HepG2 (cell line): ENCODE results near the gene TMEM269. TPM values are rescaled to one million over a fixed set of nuclear protein-coding genes. Genes with fewer than 3 reads are reported as not detected.

Source experiments
- ATF7 ChIP-seq, 2 experiments: fragments of 450-650 bp in 1 of 2; sonication (generic) in 1 of 2; formaldehyde crosslinking in 1 of 2; IDR thresholded peaks; 2 replicates each; pipeline versions ENCODE4 v1.4.0 to v1.6.1; 2016 to 2020; ENCODE audit warnings: antibody characterized with exemption in 1 of 2, mild to moderate bottlenecking in 1 of 2, missing genetic modification reagents in 1 of 2
- CBX1 ChIP-seq: IDR thresholded peaks from one replicate; pipeline ENCODE4 v1.6.1; 2016; ENCODE audit warnings: antibody characterized with exemption, low read depth
- FOXP4 ChIP-seq: sonication (generic); formaldehyde crosslinking; IDR thresholded peaks from 2 replicates; pipeline ENCODE4 v1.4.0; 2020; ENCODE audit warnings: missing genetic modification reagents
- HMGXB3 ChIP-seq: sonication (generic); formaldehyde crosslinking; IDR thresholded peaks from 2 replicates; pipeline ENCODE4 v1.4.0; 2020; ENCODE audit warnings: missing genetic modification reagents, borderline replicate concordance
- JARID2 ChIP-seq: sonication (generic); formaldehyde crosslinking; IDR thresholded peaks from 2 replicates; pipeline ENCODE4 v1.8.1; 2023; ENCODE audit warnings: missing genetic modification reagents, inconsistent platforms; ENCODE audit not compliant: insufficient replicate concordance
- KAT2B ChIP-seq: fragments of 150-350 bp; IDR thresholded peaks from 2 replicates; pipeline ENCODE4 v1.6.1; 2014; ENCODE audit warnings: low read depth, low read length, borderline replicate concordance
- MTF2 ChIP-seq: sonication (generic); formaldehyde crosslinking; IDR thresholded peaks from 2 replicates; pipeline ENCODE4 v1.5.0; 2020; ENCODE audit warnings: missing genetic modification reagents, borderline replicate concordance
- MXD4 ChIP-seq: IDR thresholded peaks from 2 replicates; pipeline ENCODE4 v1.6.1; 2016; ENCODE audit warnings: mild to moderate bottlenecking, missing biosample characterization, missing genetic modification reagents
- NFE2 ChIP-seq: sonication (generic); formaldehyde crosslinking; IDR thresholded peaks from 2 replicates; pipeline ENCODE4 v1.4.0; 2020; ENCODE audit warnings: missing genetic modification reagents
- PCBP2 ChIP-seq: fragments of 200-400 bp; formaldehyde crosslinking; optimal IDR thresholded peaks from 2 replicates; pipeline ENCODE3; 2018; ENCODE audit warnings: low read length, low read depth; ENCODE audit not compliant: poor library complexity, severe bottlenecking
- PHF5A ChIP-seq: IDR thresholded peaks from one replicate; pipeline ENCODE4 v1.6.1; 2018; ENCODE audit warnings: low read depth, missing genetic modification reagents; ENCODE audit not compliant: unreplicated experiment
- RFX1 ChIP-seq: fragments of 450-650 bp; IDR thresholded peaks from 2 replicates; pipeline ENCODE4 v1.6.1; 2017
- ZBTB44 ChIP-seq: sonication (generic); formaldehyde crosslinking; IDR thresholded peaks from 2 replicates; pipeline ENCODE4 v1.4.0; 2020; ENCODE audit warnings: missing genetic modification reagents
- ZFP1 ChIP-seq: IDR thresholded peaks from 2 replicates; pipeline ENCODE4 v1.6.1; 2016
- ZMAT5 ChIP-seq: sonication (generic); formaldehyde crosslinking; IDR thresholded peaks from 2 replicates; pipeline ENCODE4 v1.5.0; 2020; ENCODE audit warnings: mild to moderate bottlenecking, low read depth, missing genetic modification reagents, borderline replicate concordance
- ZMYM3 ChIP-seq: sonication (generic); formaldehyde crosslinking; IDR thresholded peaks from 2 replicates; pipeline ENCODE4 v1.5.1; 2020; ENCODE audit warnings: mild to moderate bottlenecking, missing genetic modification reagents
- ZNF143 ChIP-seq: sonication (generic); formaldehyde crosslinking; IDR thresholded peaks from 2 replicates; pipeline ENCODE4 v1.4.0; 2020; ENCODE audit warnings: missing genetic modification reagents
- ZNF296 ChIP-seq: sonication (generic); formaldehyde crosslinking; conservative IDR thresholded peaks from 2 replicates; pipeline ENCODE4 v1.5.0; 2020; ENCODE audit warnings: mild to moderate bottlenecking, missing genetic modification reagents
- ZNF552 ChIP-seq: sonication (generic); formaldehyde crosslinking; IDR thresholded peaks from 2 replicates; pipeline ENCODE4 v1.9.0; 2022; ENCODE audit warnings: missing genetic modification reagents, mild to moderate bottlenecking, borderline replicate concordance
- ZNF839 ChIP-seq: sonication (generic); formaldehyde crosslinking; IDR thresholded peaks from 2 replicates; pipeline ENCODE4 v1.4.0; 2020; ENCODE audit warnings: missing genetic modification reagents, mild to moderate bottlenecking, borderline replicate concordance
- polyA plus RNA-seq, 8 experiments: library from polyadenylated mRNA; depleted of rRNA in 3 of 8; stranded (reverse) in 7 of 8; unstranded in 1 of 8; fragments of >200 nt; fragmentation: Illumina TruSeq in 4 of 8; extraction: Trizol in 4 of 8; gene quantifications; 2 replicates each; pipeline versions ENCODE4 v1.2.1 to v1.2.3, GENCODE V29; 2011 to 2016; ENCODE audit warnings: low read depth in 4 of 8, missing spikeins in 1 of 8, mixed read lengths in 1 of 8; ENCODE audit not compliant: insufficient read depth in 1 of 8
- total RNA-seq, 5 experiments: library from RNA; depleted of rRNA; stranded (reverse); fragments of >200 nt; fragmentation: Illumina TruSeq; extraction: Trizol; gene quantifications; 2 replicates each; pipeline ENCODE4 v1.2.3, GENCODE V29; 2016; ENCODE audit warnings: low read depth in 1 of 5
- TF ChIP-seq, protein P1 (sequence below): sonication (generic); formaldehyde crosslinking; IDR thresholded peaks from 2 replicates; pipeline ENCODE4 v1.8.1; 2023; ENCODE audit warnings: missing genetic modification reagents, mild to moderate bottlenecking, borderline replicate concordance

TMEM269 gene
- total and polyA plus RNA-seq, 2 of the 13 experiments (the other 11 are each of a cell fraction or from before 2014, with no cell fraction given) = 0.15 to 0.21 TPM

- TF ChIP-seq ZNF143 (CRISPR knock-in tag) (peak; percentile 97), NFE2 (no peak), ZNF839 (CRISPR knock-in tag) (no peak), RFX1 (no peak), ZNF296 (CRISPR knock-in tag) (0 out of 2 replicates have a peak, but pooled peaks have one; percentile 61), PHF5A (CRISPR knock-in tag) (no peak), ZNF552 (CRISPR knock-in tag) (no peak), MTF2 (CRISPR knock-in tag) (no peak), ATF7 (IDR thresholded peaks at IDR 0.05) (no peak), ATF7 (CRISPR knock-in tag; IDR thresholded peaks at IDR 0.05) (no peak), MXD4 (CRISPR knock-in tag) (no peak), ZMAT5 (CRISPR knock-in tag) (no peak), JARID2 (no peak), KAT2B (no peak), ZMYM3 (CRISPR knock-in tag) (peak; percentile 55; the same call in 1 of the 2 replicates), ZFP1 (peak; percentile 51; the same call in 1 of the 2 replicates), PCBP2 (no peak), HMGXB3 (CRISPR knock-in tag) (no peak; the same call in 1 of the 2 replicates), FOXP4 (no peak; the same call in 1 of the 2 replicates), ZBTB44 (CRISPR knock-in tag) (no peak; the same call in 1 of the 2 replicates), CBX1 (no peak)
- TF ChIP-seq, protein P1, sequence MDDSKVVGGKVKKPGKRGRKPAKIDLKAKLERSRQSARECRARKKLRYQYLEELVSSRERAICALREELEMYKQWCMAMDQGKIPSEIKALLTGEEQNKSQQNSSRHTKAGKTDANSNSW (CRISPR knock-in tag) = 0 out of 2 replicates have a peak, but pooled peaks have one; percentile 66
Observed at GRCh38 chr1:42846257-42847110, 61.7 kb downstream of the TMEM269 start, which contains the start of gene ZNF691 (continued).
